Bronchial epithelial cell (primary cell): ENCODE results near the gene TSPAN13. TPM values are rescaled to one million over a fixed set of nuclear protein-coding genes. Genes with fewer than 3 reads are reported as not detected.

Source experiments
- DNase-seq: peaks from one replicate; pipeline ENCODE4 v3.0.0-alpha.2; 2010; ENCODE audit warnings: low read depth
- FAIRE-seq: peaks from 2 replicates; lab custom pipeline; 2011; peaks lifted over from hg19 to GRCh38; lab: Jason Lieb, UNC
- H3K27me3 ChIP-seq: 2 replicates; pipeline ENCODE4 v1.5.1; 2011; ENCODE audit warnings: low read length; ENCODE audit not compliant: control insufficient read depth, insufficient read depth
- H3K36me3 ChIP-seq: 2 replicates; pipeline ENCODE4 v1.5.1; 2011; ENCODE audit warnings: low read length; ENCODE audit not compliant: control insufficient read depth, insufficient read depth
- H3K4me3 ChIP-seq: 2 replicates; pipeline ENCODE4 v1.5.1; 2011; ENCODE audit warnings: mild to moderate bottlenecking, low read depth, low read length, control low read depth
- CTCF ChIP-seq: IDR thresholded peaks from 2 replicates; pipeline ENCODE4 v1.5.1; 2011; ENCODE audit warnings: mild to moderate bottlenecking, moderate library complexity, low read length, control low read depth, inconsistent platforms; ENCODE audit not compliant: insufficient read depth, severe bottlenecking
- total RNA-seq: library from RNA; depleted of rRNA; stranded (reverse); fragments of >200 nt; gene quantifications from 2 replicates; pipeline ENCODE4 v1.2.1, GENCODE V29; 2014

Gene TSPAN13
- total RNA-seq, 1 donor from 2014 or later: 41.6 TPM

GRCh38 chr7:16740996-16741395 lies 12.6 kb upstream of the TSPAN13 start:
- DNase-seq (no peak), FAIRE-seq (no peak)
- H3K27me3 ChIP-seq: no peaks in the 10 kb centered on the region
- H3K36me3 ChIP-seq: no peaks in the 10 kb centered on the region
- TF ChIP-seq CTCF: no peak
- H3K4me3 ChIP-seq: no peak overlapping the region

GRCh38 chr7:16741676-16742075 lies 11.9 kb upstream of the TSPAN13 start:
- FAIRE-seq: no peak
- no peaks in the 10 kb centered on the region for H3K27me3 ChIP-seq
- no peak for TF ChIP-seq CTCF

GRCh38 chr7:16742547-16742946 lies 11.0 kb upstream of the TSPAN13 start:
- TF ChIP-seq CTCF: no peak
- H3K36me3 ChIP-seq: no peaks in the 10 kb centered on the region
- no peaks in the 10 kb centered on the region for H3K27me3 ChIP-seq
- no peak for FAIRE-seq
- H3K4me3 ChIP-seq: no peak overlapping the region
- no peak for DNase-seq

More at GRCh38 chr7:16741676-16742075, 11.9 kb upstream of the TSPAN13 start:
- DNase-seq: peak; percentile 56
- Histone ChIP-seq H3K36me3 (no peaks in the 10 kb centered on the region), H3K4me3 (no peak overlapping the region)

GRCh38 chr7:16743236-16743635 lies 10.3 kb upstream of the TSPAN13 start:
- peak; percentile 69 for DNase-seq
- no peaks in the 10 kb centered on the region for H3K27me3 ChIP-seq
- H3K36me3 ChIP-seq: no peaks in the 10 kb centered on the region
- no peak overlapping the region for H3K4me3 ChIP-seq
- TF ChIP-seq CTCF: no peak
- FAIRE-seq: no peak

- FAIRE-seq (no peak), DNase-seq (no peak)
- no peaks in the 10 kb centered on the region for H3K27me3 ChIP-seq
- H3K4me3 ChIP-seq: no peak overlapping the region
- TF ChIP-seq CTCF: no peak
- no peaks in the 10 kb centered on the region for H3K36me3 ChIP-seq
These were observed 8.9 kb upstream of the TSPAN13 start for GRCh38 chr7:16744518-16745250.

- no peaks in the 10 kb centered on the region for H3K27me3 ChIP-seq
- no peak for TF ChIP-seq CTCF
- DNase-seq (no peak), FAIRE-seq (no peak)
- no peaks in the 10 kb centered on the region for H3K36me3 ChIP-seq
- no peak overlapping the region for H3K4me3 ChIP-seq
These were observed 7.9 kb upstream of the TSPAN13 start for GRCh38 chr7:16745645-16746044.
